Activated CD8-positive, alpha-beta T cell treated with anti-CD3 and anti-CD28 coated beads for 36 hours (primary cell): ENCODE data around the gene EPO. TPM values are rescaled to one million over a fixed set of nuclear protein-coding genes. Genes with fewer than 3 reads are reported as not detected.

Experiments used
- ATAC-seq: fragments of 200-7000 bp; cut with Tn5 transposase; one replicate; pipeline ENCODE4 v1.10.0; 2021; ENCODE audit warnings: mild to moderate bottlenecking, moderate library complexity
- CTCF ChIA-PET: fragments of 350-600 bp; sonication (Branson Sonifier 250); formaldehyde crosslinking; loops from one replicate; lab custom pipeline; 2021; ENCODE audit warnings: antibody characterized with exemption; lab: Charles Lee
- POLR2A ChIA-PET: fragments of 350-600 bp; sonication (Branson Sonifier 250); formaldehyde crosslinking; loops from one replicate; lab custom pipeline; 2021; ENCODE audit warnings: antibody characterized with exemption; lab: Charles Lee
- DNase-seq: peaks from one replicate; pipeline ENCODE4 v3.0.0-alpha.2; 2020
- H3K27ac Mint-ChIP-seq: one replicate; pipeline ENCODE4 v1.8.0; 2021; ENCODE audit warnings: mild to moderate bottlenecking, mixed read lengths
- H3K27me3 Mint-ChIP-seq: one replicate; pipeline ENCODE4 v1.8.0; 2021; ENCODE audit warnings: mixed read lengths
- H3K36me3 Mint-ChIP-seq: one replicate; pipeline ENCODE4 v1.8.0; 2021; ENCODE audit warnings: low read depth, mixed read lengths
- H3K4me1 Mint-ChIP-seq: one replicate; pipeline ENCODE4 v1.8.0; 2021; ENCODE audit warnings: low read depth, mixed read lengths
- H3K4me3 Mint-ChIP-seq: one replicate; pipeline ENCODE4 v1.8.0; 2021; ENCODE audit warnings: mild to moderate bottlenecking, moderate library complexity, mixed read lengths
- H3K9me3 Mint-ChIP-seq: one replicate; pipeline ENCODE4 v1.8.0; 2021; ENCODE audit warnings: mixed read lengths
- CTCF ChIP-seq: fragments of 200-600 bp; IDR thresholded peaks from one replicate; pipeline ENCODE4 v1.8.0; 2022; ENCODE audit warnings: antibody characterized with exemption, mild to moderate bottlenecking
- intact Hi-C: fragments of 100-400 bp; cut with micrococcal nuclease; formaldehyde crosslinking; loops from one replicate; pipeline ENCODE4 v1.10.0; 2022
- total RNA-seq, 2 experiments: library from RNA; stranded (reverse); gene quantifications; one replicate each; pipeline ENCODE4 v1.2.3, GENCODE V29; 2021

The EPO gene
- not detected for total RNA-seq

DNA sequence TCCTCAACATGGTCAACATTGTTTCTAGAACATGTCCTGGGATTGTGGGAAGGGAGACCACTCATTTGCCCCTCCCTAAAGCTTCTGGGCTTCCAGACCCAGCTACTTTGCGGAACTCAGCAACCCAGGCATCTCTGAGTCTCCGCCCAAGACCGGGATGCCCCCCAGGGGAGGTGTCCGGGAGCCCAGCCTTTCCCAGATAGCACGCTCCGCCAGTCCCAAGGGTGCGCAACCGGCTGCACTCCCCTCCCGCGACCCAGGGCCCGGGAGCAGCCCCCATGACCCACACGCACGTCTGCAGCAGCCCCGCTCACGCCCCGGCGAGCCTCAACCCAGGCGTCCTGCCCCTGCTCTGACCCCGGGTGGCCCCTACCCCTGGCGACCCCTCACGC, at the start of gene EPO:
EPO (plus strand) TSS at position 190 of the 392 bp plus-strand sequence. CDS start 513 bp downstream, outside the sequence.
- peaks cover 3% of the 10 kb centered on the region for H3K9me3 Mint-ChIP-seq
- POLR2A ChIA-PET = interaction anchor here (1.4 kb wide), 1 partner anchor 14 kb away, joined by 5 read pairs; the partner anchor contains the start of gene POP7

DNA sequence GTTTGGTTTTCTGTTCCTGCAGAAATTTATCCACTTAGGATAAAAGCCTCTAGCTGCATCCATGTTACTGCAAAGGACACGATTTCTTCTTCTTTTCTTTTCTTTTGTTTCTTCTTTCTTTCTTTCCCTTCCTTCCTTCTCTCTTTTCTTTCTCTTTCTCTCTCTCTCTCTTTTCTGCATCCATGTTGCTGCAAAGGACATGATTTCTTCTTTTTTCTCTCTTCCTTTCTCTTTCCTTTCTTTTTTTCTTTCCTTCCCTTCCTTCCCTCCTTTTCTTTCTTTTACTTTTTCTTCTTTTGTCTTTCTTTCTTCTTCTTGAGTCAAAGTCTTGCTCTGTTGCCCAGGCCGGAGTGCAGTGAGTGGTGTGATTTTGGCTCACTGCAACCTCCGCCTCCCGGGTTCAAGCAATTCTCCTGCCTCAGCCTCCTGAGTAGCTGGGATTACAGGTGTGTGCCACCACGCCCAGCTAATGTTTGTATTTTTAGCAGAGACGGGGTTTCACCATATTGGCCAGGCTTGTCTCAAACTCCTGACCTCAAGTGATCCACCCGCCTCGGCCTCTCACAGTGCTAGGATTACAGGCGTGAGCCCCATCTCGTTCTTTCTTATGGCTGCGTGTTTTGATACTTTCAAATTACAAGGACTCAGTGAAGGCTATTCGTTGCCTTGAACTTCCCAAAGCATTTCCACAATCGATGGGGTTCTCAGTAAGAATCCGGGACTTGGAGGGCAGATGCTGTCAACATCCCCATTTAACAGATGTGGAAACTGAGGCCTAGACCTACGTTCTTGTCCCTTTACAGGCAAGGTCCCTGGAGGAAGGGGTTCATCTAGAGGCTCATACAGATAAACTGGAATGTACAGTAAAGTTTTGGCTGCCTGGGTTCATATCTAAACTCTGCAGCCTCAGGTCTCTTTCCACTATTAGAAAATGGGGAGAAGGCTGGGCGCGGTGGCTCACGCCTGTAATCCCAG, 48.6 kb upstream of the EPO start:
- no peak overlapping the region for H3K4me3 Mint-ChIP-seq
- DNase-seq (no peak), ATAC-seq (no peak)
- ChIA-PET CTCF (interaction anchor here (1.5 kb wide), 1 partner anchor 37 kb away, joined by 6 read pairs; no protein-coding TSS in a partner anchor), POLR2A (interaction anchor here (1.3 kb wide), 1 partner anchor 19 kb away, joined by 7 read pairs; no protein-coding TSS in a partner anchor)
- intact Hi-C loops = loop anchor here (10.0 kb wide), 1 partner anchor 67 kb away; the partner anchor contains the start of gene PCOLCE
- TF ChIP-seq CTCF = no peak
- H3K36me3 Mint-ChIP-seq = peaks cover 6% of the 10 kb centered on the region
- no peaks in the 10 kb centered on the region for H3K9me3 Mint-ChIP-seq
- H3K4me1 Mint-ChIP-seq = peaks cover 3% of the 10 kb centered on the region
- no peaks in the 10 kb centered on the region for H3K27me3 Mint-ChIP-seq
- H3K27ac Mint-ChIP-seq = no peak overlapping the region

More for the DNA sequence above, at the start of gene EPO:
- H3K4me3 Mint-ChIP-seq = no peak within 1 kb of the TSS
- H3K27ac Mint-ChIP-seq = no peak within 1 kb of the TSS
- H3K36me3 Mint-ChIP-seq = no peaks in the 10 kb centered on the region
- no peak for TF ChIP-seq CTCF
- intact Hi-C loops = no loop called here
- H3K27me3 Mint-ChIP-seq = peaks cover 42% of the 10 kb centered on the region
- CTCF ChIA-PET = interaction anchor here (2.2 kb wide), 1 partner anchor 15 kb away, joined by 9 read pairs; the partner anchor contains the start of gene POP7
- no peak for ATAC-seq
- no peak for DNase-seq
- H3K4me1 Mint-ChIP-seq = peaks cover 2% of the 10 kb centered on the region

GRCh38 chr7:100673302-100673941, 46.8 kb upstream of the EPO start, which contains the start of gene GNB2:
Gene GNB2, plus strand, starts transcription at chr7:100673740. Its CDS starts 2,526 bp downstream, at chr7:100676266.
- CTCF ChIA-PET = interaction anchor here (1.0 to 1.2 kb wide), 3 partner anchors 19 to 44 kb away, joined by 4 to 7 read pairs (median 5); no protein-coding TSS in a partner anchor
- POLR2A ChIA-PET = interaction anchor here (1.0 to 1.3 kb wide), 2 partner anchors 9 to 17 kb away, joined by 3 to 7 read pairs; no protein-coding TSS in a partner anchor
- no peaks in the 10 kb centered on the region for H3K27me3 Mint-ChIP-seq
- ATAC-seq (peak; percentile 75), DNase-seq (peak; percentile 99)
- H3K4me3 Mint-ChIP-seq = peak within 1 kb of the TSS; percentile 94
- TF ChIP-seq CTCF = no peak
- peak within 1 kb of the TSS; percentile 95 for H3K27ac Mint-ChIP-seq
- peaks cover 18% of the 10 kb centered on the region for H3K36me3 Mint-ChIP-seq
- intact Hi-C loops = loop anchor here (10.0 kb wide), 1 partner anchor 69 kb away; the partner anchor contains the start of gene PCOLCE
- no peaks in the 10 kb centered on the region for H3K9me3 Mint-ChIP-seq
- peaks cover 11% of the 10 kb centered on the region for H3K4me1 Mint-ChIP-seq

DNA sequence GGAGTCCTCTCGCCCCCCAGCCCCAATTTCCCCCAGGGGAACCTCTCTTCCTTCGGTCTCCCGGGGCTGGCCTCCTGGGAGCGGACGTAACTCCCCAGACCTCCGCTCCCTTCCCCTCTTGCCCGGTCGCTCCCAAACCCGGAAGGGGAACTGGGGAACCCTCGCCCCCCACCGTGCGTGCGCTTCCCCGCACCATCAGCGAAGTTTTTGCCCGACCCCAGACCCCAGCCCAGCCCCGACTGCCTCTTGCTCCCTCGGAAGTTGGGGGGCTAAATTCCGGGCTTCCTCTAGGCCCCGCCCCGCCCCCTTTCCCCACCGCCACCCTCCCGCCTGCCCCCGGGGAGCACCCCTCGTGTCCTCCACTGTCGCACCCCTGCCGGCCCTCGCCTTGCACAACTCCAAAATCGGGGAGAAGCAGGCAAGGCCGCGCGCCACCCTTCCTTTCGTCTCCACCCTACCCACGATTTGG, 46.3 kb upstream of the EPO start:
- ATAC-seq (no peak), DNase-seq (peak; percentile 49)
- no peak for TF ChIP-seq CTCF
- no peaks in the 10 kb centered on the region for H3K9me3 Mint-ChIP-seq
- ChIA-PET CTCF (interaction anchor here (0.6 to 10.9 kb wide), 4 partner anchors 17 to 229 kb away, joined by 3 to 105 read pairs (median 4); partner anchors contain the start of genes POP7 and SLC12A9), POLR2A (interaction anchor here (0.9 to 7.7 kb wide), 3 partner anchors 9 to 69 kb away, joined by 3 to 94 read pairs (median 3); partner anchors contain the start of gene GIGYF1)
- peaks cover 12% of the 10 kb centered on the region for H3K4me1 Mint-ChIP-seq
- H3K27me3 Mint-ChIP-seq = no peaks in the 10 kb centered on the region
- intact Hi-C loops = loop anchor here (10.0 kb wide), 1 partner anchor 69 kb away; the partner anchor contains the start of gene PCOLCE
- peaks cover 19% of the 10 kb centered on the region for H3K36me3 Mint-ChIP-seq
- H3K4me3 Mint-ChIP-seq = peak overlapping the region; percentile 94
- H3K27ac Mint-ChIP-seq = peak overlapping the region; percentile 90
